ENCODE data around the gene CAPN8. TPM values are rescaled to one million over a fixed set of nuclear protein-coding genes. Genes with fewer than 3 reads are reported as not detected.

Gene CAPN8
- total and polyA plus RNA-seq, 2 donors (not counting 1 experiment from before 2014, with no cell fraction given) = 0.37 to 0.52 TPM

DNA sequence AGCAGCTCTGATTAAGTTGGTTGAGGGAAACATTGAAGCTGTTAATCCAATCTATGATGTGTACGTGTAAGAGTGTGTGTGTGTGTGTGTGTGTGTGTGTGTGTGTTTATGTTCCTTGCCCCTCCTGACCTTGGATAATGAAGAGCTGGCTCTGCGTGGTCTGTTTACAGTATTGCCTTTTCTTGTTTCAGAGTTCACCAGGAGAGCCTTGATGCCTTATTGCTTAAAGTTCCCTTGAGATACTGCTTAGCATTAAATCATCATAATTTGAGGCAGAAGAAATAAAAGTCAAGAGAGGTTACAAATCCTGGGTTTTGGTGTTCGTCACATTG is 36.4 kb downstream of the CAPN8 start:
- Histone ChIP-seq H3K36me3 (replicated peaks in 1 of 2; ENCODE audit: control extremely low read depth in 1 of 2, control insufficient read depth in 1 of 2, extremely low read depth in 1 of 2, insufficient read depth in 2 of 2, low read length in 1 of 2) (no peaks in the 10 kb centered on the region), H3K9me3 (ENCODE audit: control extremely low read depth in 1 of 3, control insufficient read depth in 2 of 3, insufficient read depth in 1 of 3, low read length in 2 of 3) (peaks cover 0 to 7% (median 0%) of the 10 kb centered on the region in 3 donors), H3K27me3 (replicated peaks in 1 of 4; ENCODE audit: control extremely low read depth in 1 of 4, control insufficient read depth in 3 of 4, insufficient read depth in 4 of 4, low read length in 3 of 4) (peaks cover 0 to 7% (median 0%) of the 10 kb centered on the region in 4 experiments), H3K4me3 (ENCODE audit: control extremely low read depth in 1 of 5, extremely low read depth in 1 of 5, insufficient read depth in 1 of 5, low read depth in 2 of 5, low read length in 4 of 5) (no peak overlapping the region), H2AFZ (ENCODE audit: insufficient read depth, low read depth, low read length, poor library complexity, severe bottlenecking) (no peak overlapping the region), H4K20me1 (ENCODE audit: control insufficient read depth, insufficient read depth, low read length, poor library complexity, severe bottlenecking) (no peaks in the 10 kb centered on the region), H3K79me2 (ENCODE audit: control insufficient read depth, insufficient read depth, low read length) (no peaks in the 10 kb centered on the region), H3K9ac (ENCODE audit: low read length) (no peak overlapping the region), H3K27ac (ENCODE audit: low read length in 2 of 2) (no peak overlapping the region), H3K4me2 (replicated peaks; ENCODE audit: low read depth, low read length, poor library complexity, severe bottlenecking) (no peak overlapping the region), H3K4me1 (ENCODE audit: control insufficient read depth in 2 of 2, insufficient read depth in 2 of 2, low read length in 2 of 2) (no peaks in the 10 kb centered on the region)
- intact Hi-C loops (cut with micrococcal nuclease) = no loop called here
- WGBS (ENCODE audit: insufficient coverage) = 89% methylated on average over 2 of the region's 3 CpGs
- Mint-ChIP-seq H3K9me3 (ENCODE audit: insufficient read depth) (no peaks in the 10 kb centered on the region), H3K27me3 (peaks cover 20% of the 10 kb centered on the region), H3K4me3 (no peak overlapping the region), H3K27ac (no peak overlapping the region), H3K4me1 (no peaks in the 10 kb centered on the region)
- ChIA-PET POLR2A (no interaction called here), CTCF (interaction anchor here (0.6 to 0.8 kb wide), 3 partner anchors 17 to 1171 kb away, joined by 3 to 4 read pairs (median 3); no protein-coding TSS in a partner anchor)
- TF ChIP-seq EZH2 (IDR thresholded peaks at IDR 0.05; ENCODE audit: borderline replicate concordance, insufficient read depth, low read depth, low read length, poor library complexity, severe bottlenecking) = no peak
- TF ChIP-seq, protein P1, sequence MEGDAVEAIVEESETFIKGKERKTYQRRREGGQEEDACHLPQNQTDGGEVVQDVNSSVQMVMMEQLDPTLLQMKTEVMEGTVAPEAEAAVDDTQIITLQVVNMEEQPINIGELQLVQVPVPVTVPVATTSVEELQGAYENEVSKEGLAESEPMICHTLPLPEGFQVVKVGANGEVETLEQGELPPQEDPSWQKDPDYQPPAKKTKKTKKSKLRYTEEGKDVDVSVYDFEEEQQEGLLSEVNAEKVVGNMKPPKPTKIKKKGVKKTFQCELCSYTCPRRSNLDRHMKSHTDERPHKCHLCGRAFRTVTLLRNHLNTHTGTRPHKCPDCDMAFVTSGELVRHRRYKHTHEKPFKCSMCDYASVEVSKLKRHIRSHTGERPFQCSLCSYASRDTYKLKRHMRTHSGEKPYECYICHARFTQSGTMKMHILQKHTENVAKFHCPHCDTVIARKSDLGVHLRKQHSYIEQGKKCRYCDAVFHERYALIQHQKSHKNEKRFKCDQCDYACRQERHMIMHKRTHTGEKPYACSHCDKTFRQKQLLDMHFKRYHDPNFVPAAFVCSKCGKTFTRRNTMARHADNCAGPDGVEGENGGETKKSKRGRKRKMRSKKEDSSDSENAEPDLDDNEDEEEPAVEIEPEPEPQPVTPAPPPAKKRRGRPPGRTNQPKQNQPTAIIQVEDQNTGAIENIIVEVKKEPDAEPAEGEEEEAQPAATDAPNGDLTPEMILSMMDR (IDR thresholded peaks at IDR 0.05) = no peak
- DNase-seq (no peak), ATAC-seq (ENCODE audit: low read depth) (no peak)

DNA sequence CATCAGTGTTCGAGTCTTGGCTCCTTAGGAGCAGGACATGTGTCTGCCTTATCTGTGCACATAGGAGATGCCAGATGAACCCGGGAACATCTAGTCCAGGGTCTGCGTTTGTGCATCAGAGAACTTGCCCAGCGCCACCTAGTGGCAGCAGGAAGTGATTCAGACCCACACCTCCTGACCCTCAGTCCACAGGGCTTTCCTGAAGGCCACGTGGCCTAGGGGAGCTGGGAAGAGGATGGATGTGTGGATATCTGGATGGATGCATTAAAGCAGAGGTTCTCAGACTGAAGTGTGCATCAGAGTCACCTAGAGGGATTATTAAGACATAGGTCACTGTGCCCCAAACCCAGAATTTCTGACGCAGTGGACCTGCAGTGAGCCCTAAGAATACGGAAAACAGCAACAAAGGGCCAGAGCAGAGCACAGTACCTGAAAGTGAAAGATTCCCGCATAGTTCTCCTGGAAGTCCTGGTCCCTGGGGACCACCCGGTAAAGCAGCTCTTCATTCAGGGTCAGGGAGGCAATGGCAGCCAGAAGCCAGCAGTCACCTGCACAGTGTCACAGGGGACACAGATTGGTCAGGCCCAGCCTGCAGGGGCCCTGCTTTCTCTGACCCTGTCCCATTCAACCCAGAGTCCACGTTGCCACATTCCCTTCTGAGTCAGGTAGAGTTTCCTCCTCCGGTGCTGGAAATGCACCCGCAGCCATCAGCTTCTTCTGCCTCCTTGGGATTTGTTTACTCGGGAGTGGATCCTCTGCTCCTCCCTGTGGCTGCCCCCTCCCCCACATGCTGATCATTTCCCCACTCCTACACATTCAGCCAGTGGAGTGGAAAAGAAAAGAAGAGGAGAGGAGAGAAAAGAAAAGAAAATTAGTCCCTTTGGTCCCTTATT is 37.0 kb downstream of the CAPN8 start:
- Mint-ChIP-seq H3K27ac (no peak overlapping the region), H3K4me1 (no peaks in the 10 kb centered on the region), H3K27me3 (peaks cover 14% of the 10 kb centered on the region), H3K4me3 (no peak overlapping the region), H3K9me3 (ENCODE audit: insufficient read depth) (no peaks in the 10 kb centered on the region)
- no peaks in the 10 kb centered on the region for H3K4me1 ChIP-seq (ENCODE audit: control insufficient read depth in 2 of 2, insufficient read depth in 2 of 2, low read length in 2 of 2)
- H3K9me3 ChIP-seq (ENCODE audit: control extremely low read depth in 1 of 3, control insufficient read depth in 2 of 3, insufficient read depth in 1 of 3, low read length in 2 of 3) = peaks cover 0 to 5% (median 0%) of the 10 kb centered on the region in 3 donors
- WGBS (ENCODE audit: insufficient coverage) = 70% methylated on average over 10 of the region's 13 CpGs
- no peak overlapping the region for H3K4me3 ChIP-seq (ENCODE audit: control extremely low read depth in 1 of 5, extremely low read depth in 1 of 5, insufficient read depth in 1 of 5, low read depth in 2 of 5, low read length in 4 of 5)
- H3K9ac ChIP-seq (ENCODE audit: low read length) = no peak overlapping the region
- H3K4me2 ChIP-seq (replicated peaks; ENCODE audit: low read depth, low read length, poor library complexity, severe bottlenecking) = no peak overlapping the region
- H4K20me1 ChIP-seq (ENCODE audit: control insufficient read depth, insufficient read depth, low read length, poor library complexity, severe bottlenecking) = no peaks in the 10 kb centered on the region
- TF ChIP-seq, protein P1 (IDR thresholded peaks at IDR 0.05) = peak; percentile 66
- TF ChIP-seq EZH2 (IDR thresholded peaks at IDR 0.05; ENCODE audit: borderline replicate concordance, insufficient read depth, low read depth, low read length, poor library complexity, severe bottlenecking) = no peak
- peaks cover 0 to 5% (median 0%) of the 10 kb centered on the region in 4 experiments for H3K27me3 ChIP-seq (replicated peaks in 1 of 4; ENCODE audit: control extremely low read depth in 1 of 4, control insufficient read depth in 3 of 4, insufficient read depth in 4 of 4, low read length in 3 of 4)
- CTCF ChIA-PET = interaction anchor here (0.6 to 1.0 kb wide), 4 partner anchors 16 to 1171 kb away, joined by 3 to 4 read pairs (median 4); no protein-coding TSS in a partner anchor
- H3K36me3 ChIP-seq (replicated peaks in 1 of 2; ENCODE audit: control extremely low read depth in 1 of 2, control insufficient read depth in 1 of 2, extremely low read depth in 1 of 2, insufficient read depth in 2 of 2, low read length in 1 of 2) = no peaks in the 10 kb centered on the region
- no peak overlapping the region for H3K27ac ChIP-seq (ENCODE audit: low read length in 2 of 2)
- peak; percentile 28 for DNase-seq
- H3K79me2 ChIP-seq (ENCODE audit: control insufficient read depth, insufficient read depth, low read length) = no peaks in the 10 kb centered on the region
- POLR2A ChIA-PET = no interaction called here
- no peak overlapping the region for H2AFZ ChIP-seq (ENCODE audit: insufficient read depth, low read depth, low read length, poor library complexity, severe bottlenecking)
- no peak for ATAC-seq (ENCODE audit: low read depth)
- intact Hi-C loops (cut with micrococcal nuclease) = no loop called here

All from B cell (primary cell).